Right atrium auricular region (tissue), 2 donors: ENCODE measurements around the gene PGR. TPM values are rescaled to one million over a fixed set of nuclear protein-coding genes. Genes with fewer than 3 reads are reported as not detected.

ENCODE experiments used
- DNase-seq: peaks from one replicate; pipeline ENCODE4 v3.0.0-alpha.2; 2019; ENCODE audit warnings: low spot score
- H3K27ac ChIP-seq, 2 donors: fragments of 200-600 bp; sonication (generic); 1 replicate in 1 of 2; 2 replicates in 1 of 2; pipeline ENCODE4 v1.5.1; 2016 to 2019
- H3K27me3 ChIP-seq, 2 donors: fragments of 200-600 bp; sonication (generic); one replicate each; pipeline versions ENCODE4 v1.5.1 to v1.6.0; 2017 to 2019
- H3K36me3 ChIP-seq: fragments of 200-600 bp; sonication (generic); one replicate; pipeline ENCODE4 v1.5.1; 2016
- H3K4me1 ChIP-seq, 2 donors: fragments of 200-600 bp; sonication (generic); one replicate each; pipeline versions ENCODE4 v1.5.1 to v1.6.0; 2017 to 2019
- H3K4me3 ChIP-seq, 2 donors: fragments of 200-600 bp; sonication (generic); 1 replicate in 1 of 2; 2 replicates in 1 of 2; pipeline ENCODE4 v1.5.1; 2017 to 2019; ENCODE audit warnings: mild to moderate bottlenecking in 1 of 2, moderate library complexity in 1 of 2
- H3K9me3 ChIP-seq, 2 donors: fragments of 200-600 bp; sonication (generic); one replicate each; pipeline ENCODE4 v1.5.1; 2019
- total RNA-seq, 2 donors: library from RNA; depleted of rRNA; stranded (reverse); fragments of >200 nt; gene quantifications; one replicate each; pipeline ENCODE4 v1.1.0, GENCODE V29; 2016
- TF ChIP-seq, protein P1 (sequence below), 2 donors: fragments of 200-600 bp; sonication (generic); IDR thresholded peaks; one replicate each; pipeline ENCODE4 v1.5.1; 2019; ENCODE audit warnings: antibody characterized with exemption in 2 of 2

PGR gene
- total RNA-seq, 2 donors from 2014 or later: 8.2 to 8.6 TPM

DNA sequence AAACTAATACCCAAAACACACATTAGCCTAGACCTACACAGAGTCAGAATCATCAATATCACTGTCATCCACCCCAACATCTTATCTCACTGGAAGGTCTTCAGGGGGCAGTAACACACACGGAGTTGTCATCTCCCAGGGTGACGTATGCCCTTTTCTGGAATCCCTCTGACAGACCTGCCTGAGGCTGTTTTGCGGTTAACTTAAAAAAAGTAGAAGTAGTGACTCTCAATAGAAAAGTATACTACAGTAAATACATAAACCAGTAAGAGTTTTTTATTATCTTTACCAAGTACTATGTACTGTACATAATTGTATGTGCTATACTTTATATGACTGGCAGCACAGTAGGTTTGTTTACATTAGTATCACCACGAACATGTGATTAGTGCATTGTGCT lies 80.5 kb downstream of the PGR start:
- Histone ChIP-seq H3K36me3 (no peaks in the 10 kb centered on the region), H3K9me3 (no peaks in the 10 kb centered on the region), H3K4me1 (no peaks in the 10 kb centered on the region), H3K27ac (no peak overlapping the region), H3K27me3 (no peaks in the 10 kb centered on the region), H3K4me3 (no peak overlapping the region)
- no peak for DNase-seq
- TF ChIP-seq, protein P1, sequence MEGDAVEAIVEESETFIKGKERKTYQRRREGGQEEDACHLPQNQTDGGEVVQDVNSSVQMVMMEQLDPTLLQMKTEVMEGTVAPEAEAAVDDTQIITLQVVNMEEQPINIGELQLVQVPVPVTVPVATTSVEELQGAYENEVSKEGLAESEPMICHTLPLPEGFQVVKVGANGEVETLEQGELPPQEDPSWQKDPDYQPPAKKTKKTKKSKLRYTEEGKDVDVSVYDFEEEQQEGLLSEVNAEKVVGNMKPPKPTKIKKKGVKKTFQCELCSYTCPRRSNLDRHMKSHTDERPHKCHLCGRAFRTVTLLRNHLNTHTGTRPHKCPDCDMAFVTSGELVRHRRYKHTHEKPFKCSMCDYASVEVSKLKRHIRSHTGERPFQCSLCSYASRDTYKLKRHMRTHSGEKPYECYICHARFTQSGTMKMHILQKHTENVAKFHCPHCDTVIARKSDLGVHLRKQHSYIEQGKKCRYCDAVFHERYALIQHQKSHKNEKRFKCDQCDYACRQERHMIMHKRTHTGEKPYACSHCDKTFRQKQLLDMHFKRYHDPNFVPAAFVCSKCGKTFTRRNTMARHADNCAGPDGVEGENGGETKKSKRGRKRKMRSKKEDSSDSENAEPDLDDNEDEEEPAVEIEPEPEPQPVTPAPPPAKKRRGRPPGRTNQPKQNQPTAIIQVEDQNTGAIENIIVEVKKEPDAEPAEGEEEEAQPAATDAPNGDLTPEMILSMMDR (IDR thresholded peaks at IDR 0.05): no peak

DNA sequence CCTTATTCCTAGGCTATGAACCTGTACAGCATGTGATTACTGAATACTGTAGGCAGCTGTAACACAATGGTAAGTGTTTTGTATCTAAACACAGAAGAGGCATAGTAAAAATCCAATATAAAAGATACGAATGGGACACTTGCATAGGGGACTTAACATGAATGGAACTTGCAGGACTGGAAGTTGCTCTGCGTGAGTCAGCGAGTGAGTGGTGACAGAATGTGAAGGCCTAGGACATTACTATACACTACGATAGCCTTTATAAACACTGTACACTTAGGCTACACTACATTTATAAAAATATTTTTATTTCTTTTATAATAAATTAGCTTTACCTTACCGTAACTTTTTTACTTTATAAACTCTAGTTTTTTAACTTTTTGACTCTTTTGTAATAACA lies 81.1 kb downstream of the PGR start:
- no peak for DNase-seq
- TF ChIP-seq, protein P1 (IDR thresholded peaks at IDR 0.05): no peak
- no peak overlapping the region for H3K4me3 ChIP-seq
- no peaks in the 10 kb centered on the region for H3K36me3 ChIP-seq
- no peaks in the 10 kb centered on the region for H3K4me1 ChIP-seq
- no peaks in the 10 kb centered on the region for H3K9me3 ChIP-seq
- no peaks in the 10 kb centered on the region for H3K27me3 ChIP-seq
- no peak overlapping the region for H3K27ac ChIP-seq

DNA sequence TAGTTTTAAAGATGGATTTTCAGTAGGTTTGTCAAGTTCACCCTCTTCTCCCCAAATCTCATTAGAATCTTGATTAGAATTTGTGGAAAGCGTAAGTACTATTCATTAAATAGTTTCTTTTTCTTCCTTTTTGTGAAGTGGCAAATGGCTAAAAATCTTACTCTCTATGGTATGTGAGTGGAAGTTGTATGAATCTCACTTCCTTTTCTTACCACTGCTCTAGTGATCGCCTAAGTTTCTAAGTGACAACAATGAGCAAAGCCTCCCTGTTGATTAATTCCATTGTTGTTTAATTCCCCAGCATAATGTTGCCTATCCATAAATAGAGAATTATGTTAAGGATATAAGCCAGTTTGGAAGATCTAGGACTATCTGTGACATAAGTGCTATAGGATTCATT lies 82.7 kb downstream of the PGR start:
- Histone ChIP-seq H3K27me3 (no peaks in the 10 kb centered on the region), H3K9me3 (no peaks in the 10 kb centered on the region), H3K27ac (no peak overlapping the region), H3K36me3 (no peaks in the 10 kb centered on the region), H3K4me3 (no peak overlapping the region), H3K4me1 (no peaks in the 10 kb centered on the region)
- TF ChIP-seq, protein P1 (IDR thresholded peaks at IDR 0.05): no peak
- DNase-seq: no peak

DNA sequence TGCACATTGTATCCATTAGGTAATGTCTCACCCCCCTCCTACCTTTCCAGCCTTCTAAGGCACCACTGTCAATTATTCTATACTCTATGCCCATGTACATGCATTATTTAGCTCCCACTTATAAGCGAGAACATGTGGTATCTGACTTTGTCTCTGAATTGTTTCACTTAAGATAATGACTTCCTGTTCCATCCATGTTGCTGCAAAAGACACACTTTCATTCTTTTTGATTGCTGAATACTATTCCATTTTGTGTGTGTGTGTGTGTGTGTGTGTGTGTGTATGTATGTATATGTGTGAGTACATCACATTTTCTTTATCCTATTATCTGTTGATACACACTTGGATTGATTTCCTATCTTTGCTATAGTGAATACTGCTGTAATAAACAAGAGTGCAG lies 84.2 kb downstream of the PGR start:
- no peak overlapping the region for H3K4me3 ChIP-seq
- no peaks in the 10 kb centered on the region for H3K27me3 ChIP-seq
- TF ChIP-seq, protein P1 (IDR thresholded peaks at IDR 0.05): no peak
- no peaks in the 10 kb centered on the region for H3K36me3 ChIP-seq
- DNase-seq: no peak
- H3K27ac ChIP-seq: no peak overlapping the region
- H3K9me3 ChIP-seq: no peaks in the 10 kb centered on the region
- no peaks in the 10 kb centered on the region for H3K4me1 ChIP-seq

DNA sequence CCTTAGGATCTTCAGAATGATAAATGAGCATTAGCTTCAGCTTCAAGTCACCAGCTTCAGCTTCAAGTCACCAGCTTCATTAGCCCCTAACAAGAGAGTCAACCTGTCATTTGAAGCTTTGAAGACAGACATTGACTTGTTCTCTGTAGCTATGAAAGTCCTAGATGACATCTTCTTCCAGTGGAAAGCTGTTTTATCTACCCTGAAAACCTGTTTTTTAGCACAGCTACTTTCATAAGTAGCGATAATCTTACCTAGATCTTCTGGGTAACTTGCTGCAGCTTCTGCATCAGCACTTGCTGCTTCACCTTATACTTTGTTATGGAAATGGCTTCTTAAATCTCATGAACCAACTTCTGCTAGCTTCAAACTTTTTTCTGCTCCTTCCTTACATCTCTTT lies 85.7 kb downstream of the PGR start:
- Histone ChIP-seq H3K9me3 (no peaks in the 10 kb centered on the region), H3K4me1 (no peaks in the 10 kb centered on the region), H3K27ac (no peak overlapping the region), H3K36me3 (no peaks in the 10 kb centered on the region), H3K4me3 (no peak overlapping the region), H3K27me3 (no peaks in the 10 kb centered on the region)
- no peak for DNase-seq
- TF ChIP-seq, protein P1 (IDR thresholded peaks at IDR 0.05): no peak

DNA sequence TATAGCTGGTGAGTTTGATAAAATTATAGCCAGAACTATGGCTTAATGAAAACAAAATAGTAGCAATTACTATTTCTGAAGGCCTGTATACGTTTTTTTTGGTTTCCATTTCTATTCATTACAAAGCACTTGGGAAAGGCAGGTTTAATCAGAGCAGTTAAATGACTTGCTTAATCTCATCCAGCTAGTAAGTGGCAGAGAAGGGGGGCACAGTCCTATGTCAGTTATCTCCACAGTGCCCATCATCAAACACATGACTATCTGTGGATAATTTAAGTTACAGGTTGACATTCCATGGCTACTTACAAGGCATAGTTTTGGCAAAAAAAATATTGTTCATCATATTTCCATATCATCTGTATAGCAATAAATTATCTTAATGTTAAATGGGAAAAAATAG lies 93.7 kb downstream of the PGR start:
- no peak for DNase-seq
- TF ChIP-seq, protein P1 (IDR thresholded peaks at IDR 0.05): no peak
- peak overlapping the region in 1 of 2 donors; percentile 70 for H3K27ac ChIP-seq
- H3K27me3 ChIP-seq: no peaks in the 10 kb centered on the region
- H3K9me3 ChIP-seq: no peaks in the 10 kb centered on the region
- H3K36me3 ChIP-seq: no peaks in the 10 kb centered on the region
- H3K4me1 ChIP-seq: peaks cover 0 to 12% of the 10 kb centered on the region in 2 donors
- no peak overlapping the region for H3K4me3 ChIP-seq
